Measurements from ENCODE around the gene SLC13A5.

Gene SLC13A5

DNA sequence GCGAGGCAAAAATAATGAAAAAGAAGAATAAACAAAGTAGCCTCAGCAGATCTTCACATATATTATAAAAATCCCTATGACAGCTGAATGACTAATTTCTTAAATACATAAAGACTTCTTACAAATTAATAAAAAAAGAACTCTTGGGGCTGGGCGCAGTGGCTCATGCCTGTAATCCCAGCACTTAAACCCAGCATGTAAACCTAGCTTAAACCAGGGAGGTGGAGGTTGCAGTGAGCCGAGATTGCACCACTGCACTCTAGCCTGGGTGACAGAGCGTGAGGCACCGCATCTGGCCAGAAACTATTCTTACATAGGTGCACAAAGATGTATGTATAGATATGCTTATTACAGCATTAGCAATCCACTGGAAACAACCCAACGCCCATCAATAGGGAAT lies 33.9 kb downstream of the SLC13A5 start:
- Histone ChIP-seq H3K4me1 (ENCODE audit: control insufficient read depth in 2 of 2, insufficient read depth in 2 of 2, low read length in 2 of 2) (no peaks in the 10 kb centered on the region), H3K36me3 (ENCODE audit: control insufficient read depth in 2 of 2, insufficient read depth in 2 of 2, low read length in 2 of 2) (no peaks in the 10 kb centered on the region), H3K27ac (ENCODE audit: low read depth in 2 of 2, low read length in 2 of 2) (no peak overlapping the region), H3K27me3 (ENCODE audit: control insufficient read depth in 2 of 2, insufficient read depth in 2 of 2, low read length in 2 of 2) (peaks cover 6 to 16% of the 10 kb centered on the region in 2 donors), H3K9ac (ENCODE audit: low read depth in 1 of 2, low read length in 2 of 2) (no peak overlapping the region), H3K4me3 (ENCODE audit: low read length in 2 of 2) (no peak overlapping the region), H3K9me3 (ENCODE audit: control insufficient read depth in 2 of 2, low read length in 2 of 2) (no peaks in the 10 kb centered on the region)

DNA sequence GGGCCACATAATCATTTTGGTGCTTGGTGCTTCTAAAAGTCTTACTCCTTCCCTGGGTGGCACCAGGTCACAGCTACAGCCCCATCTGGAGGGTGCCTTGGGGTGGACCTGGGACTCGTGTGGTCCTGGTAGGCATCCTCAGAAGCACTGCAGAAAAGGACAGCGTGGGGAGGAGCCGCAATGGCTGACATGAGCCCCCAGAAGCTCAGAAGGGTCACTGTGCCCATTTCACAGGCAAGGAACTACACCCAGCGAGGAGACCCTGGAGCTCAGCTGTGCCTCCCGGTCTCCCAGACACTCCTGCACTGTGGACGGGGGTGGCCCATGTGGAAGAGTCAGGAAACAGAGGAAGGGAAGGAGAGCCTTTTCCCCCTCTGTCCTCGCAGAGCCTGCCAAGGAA lies 35.2 kb downstream of the SLC13A5 start:
- Histone ChIP-seq H3K27ac (ENCODE audit: low read depth in 2 of 2, low read length in 2 of 2) (no peak overlapping the region), H3K4me1 (ENCODE audit: control insufficient read depth in 2 of 2, insufficient read depth in 2 of 2, low read length in 2 of 2) (no peaks in the 10 kb centered on the region), H3K4me3 (ENCODE audit: low read length in 2 of 2) (no peak overlapping the region), H3K36me3 (ENCODE audit: control insufficient read depth in 2 of 2, insufficient read depth in 2 of 2, low read length in 2 of 2) (no peaks in the 10 kb centered on the region), H3K9me3 (ENCODE audit: control insufficient read depth in 2 of 2, low read length in 2 of 2) (no peaks in the 10 kb centered on the region), H3K9ac (ENCODE audit: low read depth in 1 of 2, low read length in 2 of 2) (no peak overlapping the region), H3K27me3 (ENCODE audit: control insufficient read depth in 2 of 2, insufficient read depth in 2 of 2, low read length in 2 of 2) (peaks cover 6 to 16% of the 10 kb centered on the region in 2 donors)

DNA sequence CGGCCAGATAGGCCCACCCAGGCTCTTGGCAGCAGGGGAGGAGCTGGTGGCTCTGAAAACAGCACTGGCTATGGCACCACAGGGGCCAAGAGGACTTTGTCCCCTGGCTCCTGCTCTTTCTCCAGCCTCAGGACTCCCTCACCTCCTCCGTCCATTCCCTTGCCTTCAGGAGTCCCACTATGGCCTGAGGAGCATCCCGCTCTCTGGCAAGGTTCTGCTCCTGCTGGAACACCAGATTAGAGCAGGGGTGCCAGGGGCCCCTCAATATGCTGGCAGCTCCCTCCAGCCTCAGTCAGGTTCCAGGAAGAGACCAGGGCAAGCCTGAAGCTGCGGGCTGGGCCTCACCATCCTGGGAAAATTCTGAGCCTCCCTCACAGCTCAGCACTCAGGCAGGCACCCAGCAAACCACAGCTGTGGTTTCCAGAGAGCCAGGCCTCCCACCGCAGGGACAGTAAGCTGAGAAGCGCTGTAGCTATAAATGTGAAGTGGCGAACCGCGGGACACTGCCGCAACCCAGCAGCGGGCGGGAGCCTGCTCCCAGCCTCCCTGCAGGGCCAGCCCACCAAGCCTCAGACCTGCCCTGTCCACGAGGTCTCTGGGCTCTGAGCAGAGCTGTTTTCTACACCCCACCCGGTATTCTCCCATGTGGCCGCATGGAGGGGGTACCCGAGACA lies 35.9 kb downstream of the SLC13A5 start:
- H3K27me3 ChIP-seq (ENCODE audit: control insufficient read depth in 2 of 2, insufficient read depth in 2 of 2, low read length in 2 of 2), result peaks cover 6 to 14% of the 10 kb centered on the region in 2 donors
- no peaks in the 10 kb centered on the region for H3K36me3 ChIP-seq (ENCODE audit: control insufficient read depth in 2 of 2, insufficient read depth in 2 of 2, low read length in 2 of 2)

DNA sequence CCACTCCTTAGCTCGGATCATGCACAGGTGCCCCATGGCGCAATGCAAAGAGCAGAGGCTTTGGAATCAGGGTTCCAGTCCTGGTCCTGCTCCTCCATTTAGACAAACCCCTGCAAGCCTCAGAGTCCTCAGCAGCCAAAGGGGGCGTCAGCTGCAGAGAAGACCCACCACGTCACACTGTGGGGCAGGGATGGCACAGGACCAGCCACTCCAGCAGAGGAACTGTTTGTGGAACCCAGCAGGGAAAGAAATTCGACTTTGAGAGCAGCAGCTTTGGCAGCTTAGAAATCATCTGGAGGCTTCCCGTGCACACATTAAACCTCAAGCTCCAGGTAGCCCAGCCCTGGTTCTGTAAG lies 36.4 kb downstream of the SLC13A5 start:
- Histone ChIP-seq H3K4me1 (ENCODE audit: control insufficient read depth in 2 of 2, insufficient read depth in 2 of 2, low read length in 2 of 2) (no peaks in the 10 kb centered on the region), H3K4me3 (ENCODE audit: low read length in 2 of 2) (no peak overlapping the region), H3K9ac (ENCODE audit: low read depth in 1 of 2, low read length in 2 of 2) (no peak overlapping the region), H3K36me3 (ENCODE audit: control insufficient read depth in 2 of 2, insufficient read depth in 2 of 2, low read length in 2 of 2) (no peaks in the 10 kb centered on the region), H3K27ac (ENCODE audit: low read depth in 2 of 2, low read length in 2 of 2) (no peak overlapping the region), H3K27me3 (ENCODE audit: control insufficient read depth in 2 of 2, insufficient read depth in 2 of 2, low read length in 2 of 2) (peaks cover 6 to 13% of the 10 kb centered on the region in 2 donors), H3K9me3 (ENCODE audit: control insufficient read depth in 2 of 2, low read length in 2 of 2) (no peaks in the 10 kb centered on the region)

More for the DNA sequence above, 35.9 kb downstream of the SLC13A5 start:
- no peaks in the 10 kb centered on the region for H3K9me3 ChIP-seq (ENCODE audit: control insufficient read depth in 2 of 2, low read length in 2 of 2)
- H3K27ac ChIP-seq (ENCODE audit: low read depth in 2 of 2, low read length in 2 of 2), result no peak overlapping the region
- no peak overlapping the region for H3K4me3 ChIP-seq (ENCODE audit: low read length in 2 of 2)
- H3K9ac ChIP-seq (ENCODE audit: low read depth in 1 of 2, low read length in 2 of 2), result no peak overlapping the region
- H3K4me1 ChIP-seq (ENCODE audit: control insufficient read depth in 2 of 2, insufficient read depth in 2 of 2, low read length in 2 of 2), result no peaks in the 10 kb centered on the region

DNA sequence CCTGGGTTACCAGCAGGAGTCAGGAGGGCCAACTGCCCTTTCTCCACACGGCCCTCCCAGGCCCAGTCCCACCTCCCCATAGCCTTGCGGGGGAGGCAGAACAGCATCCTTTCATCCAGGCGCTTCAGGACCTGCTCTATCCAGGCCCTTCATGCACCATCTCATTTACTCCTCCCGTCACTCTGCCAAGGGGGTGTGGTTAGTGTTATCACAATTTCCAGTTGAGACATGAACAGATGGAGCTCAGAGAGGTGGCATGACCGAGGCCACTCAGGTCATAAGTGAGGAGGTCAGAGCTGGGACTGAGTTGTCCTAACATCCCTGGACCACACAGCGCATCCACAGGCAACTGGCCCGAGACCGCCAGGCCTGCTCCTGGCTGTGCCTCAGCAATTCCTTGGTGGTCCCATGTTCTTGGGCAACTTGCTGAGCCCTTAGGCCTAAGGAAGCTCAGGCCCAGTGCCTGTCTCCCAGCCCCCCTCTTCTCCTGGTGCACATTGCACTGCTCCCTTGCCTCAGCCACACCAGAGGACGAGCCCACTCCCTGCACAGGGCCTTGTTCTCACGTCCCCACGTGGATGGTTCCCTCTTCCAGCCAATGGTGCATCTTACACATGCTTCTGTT lies 37.9 kb downstream of the SLC13A5 start:
- Histone ChIP-seq H3K36me3 (ENCODE audit: control insufficient read depth in 2 of 2, insufficient read depth in 2 of 2, low read length in 2 of 2) (no peaks in the 10 kb centered on the region), H3K9me3 (ENCODE audit: control insufficient read depth in 2 of 2, low read length in 2 of 2) (no peaks in the 10 kb centered on the region), H3K4me1 (ENCODE audit: control insufficient read depth in 2 of 2, insufficient read depth in 2 of 2, low read length in 2 of 2) (no peaks in the 10 kb centered on the region), H3K4me3 (ENCODE audit: low read length in 2 of 2) (no peak overlapping the region), H3K27me3 (ENCODE audit: control insufficient read depth in 2 of 2, insufficient read depth in 2 of 2, low read length in 2 of 2) (peaks cover 6 to 13% of the 10 kb centered on the region in 2 donors), H3K27ac (ENCODE audit: low read depth in 2 of 2, low read length in 2 of 2) (no peak overlapping the region), H3K9ac (ENCODE audit: low read depth in 1 of 2, low read length in 2 of 2) (no peak overlapping the region)

DNA sequence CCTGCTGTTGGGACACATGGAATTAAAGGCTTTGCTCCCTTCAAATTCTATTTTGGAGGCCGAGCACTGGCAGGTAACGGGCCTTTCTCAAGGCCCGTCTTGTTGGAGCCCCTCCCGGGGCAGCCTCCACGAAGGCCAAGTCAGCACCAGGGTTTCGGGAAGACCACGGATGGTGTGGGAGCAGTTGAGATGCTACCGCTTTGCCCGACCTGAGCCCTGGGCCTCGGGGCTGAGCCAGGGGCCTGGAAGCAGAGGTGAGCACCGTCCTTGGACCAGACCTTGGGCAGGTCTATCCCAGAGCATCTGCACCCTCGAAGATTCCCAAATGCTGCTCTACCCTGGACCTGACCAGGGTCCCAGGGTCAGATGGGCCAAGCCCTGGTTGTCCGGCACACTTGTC lies 38.6 kb downstream of the SLC13A5 start:
- H3K4me1 ChIP-seq (ENCODE audit: control insufficient read depth in 2 of 2, insufficient read depth in 2 of 2, low read length in 2 of 2), result no peaks in the 10 kb centered on the region
- H3K4me3 ChIP-seq (ENCODE audit: low read length in 2 of 2), result no peak overlapping the region

DNA sequence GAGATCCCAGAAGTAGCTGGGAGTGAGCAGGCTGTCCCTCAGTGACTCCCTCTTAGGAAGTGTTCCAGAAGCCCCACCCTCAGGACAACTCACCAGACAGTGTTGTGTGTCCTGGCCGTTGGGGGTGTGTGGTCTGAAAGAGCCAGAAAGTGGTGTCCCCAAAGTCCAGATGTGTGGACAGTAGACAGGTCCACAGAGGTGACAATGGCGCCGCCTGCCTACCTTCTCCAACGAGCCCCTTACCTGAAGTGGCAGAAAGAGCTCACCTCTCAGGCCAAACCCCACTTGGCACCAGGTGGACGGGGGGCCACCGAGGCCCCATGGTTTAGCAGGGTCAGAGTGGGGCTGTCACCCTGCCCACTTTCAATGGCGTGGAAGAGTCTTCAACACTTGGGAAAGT lies 41.7 kb downstream of the SLC13A5 start:
- H3K9ac ChIP-seq (ENCODE audit: low read depth in 1 of 2, low read length in 2 of 2), result no peak overlapping the region
- no peak overlapping the region for H3K4me3 ChIP-seq (ENCODE audit: low read length in 2 of 2)
- no peaks in the 10 kb centered on the region for H3K4me1 ChIP-seq (ENCODE audit: control insufficient read depth in 2 of 2, insufficient read depth in 2 of 2, low read length in 2 of 2)
- H3K9me3 ChIP-seq (ENCODE audit: control insufficient read depth in 2 of 2, low read length in 2 of 2), result no peaks in the 10 kb centered on the region
- no peak overlapping the region for H3K27ac ChIP-seq (ENCODE audit: low read depth in 2 of 2, low read length in 2 of 2)
- no peaks in the 10 kb centered on the region for H3K36me3 ChIP-seq (ENCODE audit: control insufficient read depth in 2 of 2, insufficient read depth in 2 of 2, low read length in 2 of 2)
- H3K27me3 ChIP-seq (ENCODE audit: control insufficient read depth in 2 of 2, insufficient read depth in 2 of 2, low read length in 2 of 2), result peaks cover 0 to 1% of the 10 kb centered on the region in 2 donors

More for the DNA sequence above, 38.6 kb downstream of the SLC13A5 start:
- Histone ChIP-seq H3K27me3 (ENCODE audit: control insufficient read depth in 2 of 2, insufficient read depth in 2 of 2, low read length in 2 of 2) (peaks cover 6 to 13% of the 10 kb centered on the region in 2 donors), H3K9ac (ENCODE audit: low read depth in 1 of 2, low read length in 2 of 2) (no peak overlapping the region), H3K27ac (ENCODE audit: low read depth in 2 of 2, low read length in 2 of 2) (no peak overlapping the region), H3K9me3 (ENCODE audit: control insufficient read depth in 2 of 2, low read length in 2 of 2) (no peaks in the 10 kb centered on the region), H3K36me3 (ENCODE audit: control insufficient read depth in 2 of 2, insufficient read depth in 2 of 2, low read length in 2 of 2) (no peaks in the 10 kb centered on the region)

DNA sequence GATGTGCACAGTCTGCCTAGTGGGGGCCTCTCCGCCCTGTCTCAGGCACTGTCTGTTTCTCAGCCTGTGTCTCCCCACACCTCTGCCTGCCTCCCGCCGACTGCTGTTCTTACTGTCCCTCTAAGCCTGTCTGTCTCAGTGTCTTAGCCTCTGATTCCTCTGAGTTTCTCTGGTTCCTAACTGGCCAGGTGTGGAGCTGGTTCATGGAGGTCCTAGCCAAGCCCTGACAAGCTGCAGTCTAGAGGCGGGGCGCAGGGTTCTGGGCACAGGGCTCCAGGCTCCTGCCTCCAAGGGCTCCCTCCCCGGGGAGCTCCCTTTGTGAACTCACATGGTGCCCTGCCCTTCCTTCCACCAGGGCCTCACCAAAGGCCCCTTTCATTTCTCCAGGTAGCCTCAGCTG lies 42.2 kb downstream of the SLC13A5 start:
- no peak overlapping the region for H3K4me3 ChIP-seq (ENCODE audit: low read length in 2 of 2)
- H3K27ac ChIP-seq (ENCODE audit: low read depth in 2 of 2, low read length in 2 of 2), result no peak overlapping the region
- no peak overlapping the region for H3K9ac ChIP-seq (ENCODE audit: low read depth in 1 of 2, low read length in 2 of 2)
- no peaks in the 10 kb centered on the region for H3K9me3 ChIP-seq (ENCODE audit: control insufficient read depth in 2 of 2, low read length in 2 of 2)
- H3K4me1 ChIP-seq (ENCODE audit: control insufficient read depth in 2 of 2, insufficient read depth in 2 of 2, low read length in 2 of 2), result peaks cover 2 to 3% of the 10 kb centered on the region in 2 donors
- H3K27me3 ChIP-seq (ENCODE audit: control insufficient read depth in 2 of 2, insufficient read depth in 2 of 2, low read length in 2 of 2), result no peaks in the 10 kb centered on the region
- H3K36me3 ChIP-seq (ENCODE audit: control insufficient read depth in 2 of 2, insufficient read depth in 2 of 2, low read length in 2 of 2), result no peaks in the 10 kb centered on the region

DNA sequence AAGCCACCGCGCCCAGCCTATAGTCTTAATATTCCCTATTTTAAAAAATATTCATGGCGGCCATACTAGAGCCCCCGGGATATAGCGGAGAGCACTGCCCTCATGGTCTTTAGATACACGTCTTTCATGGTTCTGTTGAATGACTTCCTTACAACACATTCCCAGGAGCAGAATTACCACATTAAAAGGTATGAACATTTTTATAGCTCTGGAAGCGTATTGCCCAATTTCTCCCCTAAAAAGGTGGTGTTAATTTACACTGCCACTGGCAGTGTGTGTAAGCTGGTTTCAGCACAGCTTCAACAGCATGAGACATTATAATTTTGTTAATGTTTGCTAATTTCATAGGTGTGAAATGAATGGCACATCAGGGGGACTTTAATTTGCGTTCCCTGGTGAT lies 42.6 kb downstream of the SLC13A5 start:
- Histone ChIP-seq H3K4me1 (ENCODE audit: control insufficient read depth in 2 of 2, insufficient read depth in 2 of 2, low read length in 2 of 2) (peaks cover 2 to 3% of the 10 kb centered on the region in 2 donors), H3K9me3 (ENCODE audit: control insufficient read depth in 2 of 2, low read length in 2 of 2) (no peaks in the 10 kb centered on the region), H3K4me3 (ENCODE audit: low read length in 2 of 2) (no peak overlapping the region), H3K27ac (ENCODE audit: low read depth in 2 of 2, low read length in 2 of 2) (no peak overlapping the region), H3K27me3 (ENCODE audit: control insufficient read depth in 2 of 2, insufficient read depth in 2 of 2, low read length in 2 of 2) (no peaks in the 10 kb centered on the region), H3K36me3 (ENCODE audit: control insufficient read depth in 2 of 2, insufficient read depth in 2 of 2, low read length in 2 of 2) (no peaks in the 10 kb centered on the region), H3K9ac (ENCODE audit: low read depth in 1 of 2, low read length in 2 of 2) (no peak overlapping the region)

DNA sequence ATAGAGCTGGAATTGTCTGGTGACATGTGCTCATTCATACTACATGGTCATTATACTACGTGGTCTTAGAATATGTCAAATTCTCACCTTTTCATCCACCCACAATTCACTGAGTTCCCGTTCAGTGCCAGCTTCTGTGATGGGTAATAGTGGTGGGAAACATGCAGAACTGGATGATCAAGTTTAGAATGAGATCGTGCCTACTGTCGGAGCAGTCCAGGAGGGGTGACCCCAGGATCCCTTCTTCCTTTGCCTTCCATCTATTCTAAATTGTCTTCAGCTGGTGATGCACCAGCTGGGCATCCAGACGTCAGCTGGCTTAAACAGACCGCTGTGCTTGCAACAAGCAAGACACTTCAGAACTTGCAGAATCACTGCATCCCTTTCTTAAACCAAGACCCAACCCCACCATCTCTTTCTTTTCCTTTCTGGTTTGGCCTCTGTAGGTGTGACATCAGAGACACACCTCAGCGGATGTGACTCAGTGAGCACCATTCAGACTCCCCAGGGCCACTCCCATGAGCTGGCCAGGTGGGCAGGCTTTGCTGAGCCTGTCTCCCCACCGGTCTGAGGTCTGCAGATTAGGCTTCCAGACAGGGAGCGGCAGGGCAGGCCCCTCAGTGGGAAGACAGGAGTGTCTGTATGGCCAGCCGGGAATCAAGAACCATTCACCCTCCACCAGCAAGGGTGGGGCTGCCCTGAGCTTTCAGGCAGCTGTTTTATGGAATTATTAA lies 43.5 kb downstream of the SLC13A5 start:
- no peak overlapping the region for H3K27ac ChIP-seq (ENCODE audit: low read depth in 2 of 2, low read length in 2 of 2)
- H3K36me3 ChIP-seq (ENCODE audit: control insufficient read depth in 2 of 2, insufficient read depth in 2 of 2, low read length in 2 of 2), result no peaks in the 10 kb centered on the region
- H3K9ac ChIP-seq (ENCODE audit: low read depth in 1 of 2, low read length in 2 of 2), result no peak overlapping the region
- H3K27me3 ChIP-seq (ENCODE audit: control insufficient read depth in 2 of 2, insufficient read depth in 2 of 2, low read length in 2 of 2), result no peaks in the 10 kb centered on the region
- H3K4me1 ChIP-seq (ENCODE audit: control insufficient read depth in 2 of 2, insufficient read depth in 2 of 2, low read length in 2 of 2), result peaks cover 2 to 3% of the 10 kb centered on the region in 2 donors
- no peaks in the 10 kb centered on the region for H3K9me3 ChIP-seq (ENCODE audit: control insufficient read depth in 2 of 2, low read length in 2 of 2)
- no peak overlapping the region for H3K4me3 ChIP-seq (ENCODE audit: low read length in 2 of 2)

Measured in mucosa of rectum (tissue), 2 donors.